B cell (primary cell): ENCODE results near the gene FAM9B.

Experiments
- EZH2 ChIP-seq: IDR thresholded peaks from 2 replicates; pipeline ENCODE4 v1.6.1; 2012; ENCODE audit warnings: borderline replicate concordance, low read depth, mild to moderate bottlenecking, moderate library complexity, low read length; ENCODE audit not compliant: insufficient read depth, poor library complexity, severe bottlenecking
- TF ChIP-seq, protein P1 (sequence below): fragments of 200-600 bp; IDR thresholded peaks from one replicate; pipeline ENCODE4 v1.8.0; 2022; ENCODE audit warnings: antibody characterized with exemption, mild to moderate bottlenecking

- TF ChIP-seq, protein P1, sequence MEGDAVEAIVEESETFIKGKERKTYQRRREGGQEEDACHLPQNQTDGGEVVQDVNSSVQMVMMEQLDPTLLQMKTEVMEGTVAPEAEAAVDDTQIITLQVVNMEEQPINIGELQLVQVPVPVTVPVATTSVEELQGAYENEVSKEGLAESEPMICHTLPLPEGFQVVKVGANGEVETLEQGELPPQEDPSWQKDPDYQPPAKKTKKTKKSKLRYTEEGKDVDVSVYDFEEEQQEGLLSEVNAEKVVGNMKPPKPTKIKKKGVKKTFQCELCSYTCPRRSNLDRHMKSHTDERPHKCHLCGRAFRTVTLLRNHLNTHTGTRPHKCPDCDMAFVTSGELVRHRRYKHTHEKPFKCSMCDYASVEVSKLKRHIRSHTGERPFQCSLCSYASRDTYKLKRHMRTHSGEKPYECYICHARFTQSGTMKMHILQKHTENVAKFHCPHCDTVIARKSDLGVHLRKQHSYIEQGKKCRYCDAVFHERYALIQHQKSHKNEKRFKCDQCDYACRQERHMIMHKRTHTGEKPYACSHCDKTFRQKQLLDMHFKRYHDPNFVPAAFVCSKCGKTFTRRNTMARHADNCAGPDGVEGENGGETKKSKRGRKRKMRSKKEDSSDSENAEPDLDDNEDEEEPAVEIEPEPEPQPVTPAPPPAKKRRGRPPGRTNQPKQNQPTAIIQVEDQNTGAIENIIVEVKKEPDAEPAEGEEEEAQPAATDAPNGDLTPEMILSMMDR = no peak
- TF ChIP-seq EZH2 = no peak
Observed at GRCh38 chrX:8988446-8988845, 45.5 kb downstream of the FAM9B start.
